ENCODE measurements around the gene ARMC6. TPM values are rescaled to one million over a fixed set of nuclear protein-coding genes. Genes with fewer than 3 reads are reported as not detected.

Gene ARMC6
- total RNA-seq, 1 donor from 2014 or later, result 27.0 TPM

DNA sequence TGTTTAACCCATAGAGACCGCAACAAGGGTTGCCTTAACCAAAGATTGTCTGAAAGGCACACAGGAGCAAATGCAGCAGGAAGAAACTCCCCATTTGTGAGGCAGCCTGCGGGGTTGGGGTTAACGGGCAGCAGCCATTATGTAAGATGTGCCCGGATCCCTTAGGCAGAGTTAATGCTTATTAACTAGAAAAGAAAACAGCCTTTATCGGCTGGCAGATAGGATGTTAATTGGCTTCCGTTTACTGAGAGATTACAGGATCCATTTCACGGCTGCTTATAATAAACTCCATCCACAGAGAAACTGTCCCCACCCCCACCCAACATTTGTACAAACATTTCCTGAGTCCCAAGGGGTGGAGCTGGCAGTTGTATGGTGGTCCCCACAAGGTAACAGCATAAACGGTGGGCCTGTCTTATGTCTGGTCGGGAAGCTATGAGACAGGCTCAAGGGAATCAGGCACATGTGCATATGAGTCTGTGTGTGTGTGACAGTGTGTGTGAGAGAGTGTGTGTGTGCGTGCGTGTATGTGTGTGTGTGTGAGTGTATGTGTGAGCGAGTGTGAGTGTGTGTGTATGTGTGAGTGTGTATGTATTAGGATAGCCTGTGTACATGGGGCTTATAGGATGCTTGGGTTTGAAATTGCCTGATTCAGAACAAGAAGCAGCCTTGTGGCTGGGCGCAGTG lies 40.9 kb downstream of the ARMC6 start:
- H3K36me3 Mint-ChIP-seq (ENCODE audit: unreplicated experiment), result peaks cover 2% of the 10 kb centered on the region

DNA sequence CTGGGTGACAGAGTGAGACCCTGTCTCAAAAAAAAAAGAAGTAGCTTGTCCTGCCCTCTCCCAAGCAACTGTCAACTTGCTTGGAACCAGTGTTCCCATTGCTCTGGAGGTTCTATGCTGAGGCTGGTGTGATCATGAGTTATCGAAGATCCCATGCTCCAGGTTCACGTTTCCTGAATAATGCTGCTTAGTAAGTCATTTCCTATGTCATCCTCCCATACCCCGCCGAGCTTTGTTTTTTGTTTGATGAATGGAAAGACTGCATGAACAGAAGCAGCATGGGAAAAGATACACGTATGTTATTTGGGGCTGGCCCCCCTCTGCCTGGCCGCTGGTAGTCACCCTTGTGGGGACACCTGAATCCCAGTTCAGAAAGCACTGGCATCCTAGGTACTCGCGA lies 41.7 kb downstream of the ARMC6 start:
- H3K27me3 Mint-ChIP-seq (ENCODE audit: unreplicated experiment), result no peaks in the 10 kb centered on the region
- H3K4me3 Mint-ChIP-seq (ENCODE audit: unreplicated experiment), result no peak overlapping the region
- peaks cover 2% of the 10 kb centered on the region for H3K36me3 Mint-ChIP-seq (ENCODE audit: unreplicated experiment)
- TF ChIP-seq, protein P1, sequence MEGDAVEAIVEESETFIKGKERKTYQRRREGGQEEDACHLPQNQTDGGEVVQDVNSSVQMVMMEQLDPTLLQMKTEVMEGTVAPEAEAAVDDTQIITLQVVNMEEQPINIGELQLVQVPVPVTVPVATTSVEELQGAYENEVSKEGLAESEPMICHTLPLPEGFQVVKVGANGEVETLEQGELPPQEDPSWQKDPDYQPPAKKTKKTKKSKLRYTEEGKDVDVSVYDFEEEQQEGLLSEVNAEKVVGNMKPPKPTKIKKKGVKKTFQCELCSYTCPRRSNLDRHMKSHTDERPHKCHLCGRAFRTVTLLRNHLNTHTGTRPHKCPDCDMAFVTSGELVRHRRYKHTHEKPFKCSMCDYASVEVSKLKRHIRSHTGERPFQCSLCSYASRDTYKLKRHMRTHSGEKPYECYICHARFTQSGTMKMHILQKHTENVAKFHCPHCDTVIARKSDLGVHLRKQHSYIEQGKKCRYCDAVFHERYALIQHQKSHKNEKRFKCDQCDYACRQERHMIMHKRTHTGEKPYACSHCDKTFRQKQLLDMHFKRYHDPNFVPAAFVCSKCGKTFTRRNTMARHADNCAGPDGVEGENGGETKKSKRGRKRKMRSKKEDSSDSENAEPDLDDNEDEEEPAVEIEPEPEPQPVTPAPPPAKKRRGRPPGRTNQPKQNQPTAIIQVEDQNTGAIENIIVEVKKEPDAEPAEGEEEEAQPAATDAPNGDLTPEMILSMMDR (IDR thresholded peaks at IDR 0.05), result no peak
- no peak for DNase-seq (ENCODE audit: extremely low spot score, unreplicated experiment)
- H3K4me1 Mint-ChIP-seq (ENCODE audit: unreplicated experiment), result no peaks in the 10 kb centered on the region
- H3K9me3 Mint-ChIP-seq (ENCODE audit: unreplicated experiment), result no peaks in the 10 kb centered on the region
- no peak overlapping the region for H3K27ac Mint-ChIP-seq (ENCODE audit: unreplicated experiment)

More for the DNA sequence above, 40.9 kb downstream of the ARMC6 start:
- Mint-ChIP-seq H3K27ac (ENCODE audit: unreplicated experiment) (no peak overlapping the region), H3K27me3 (ENCODE audit: unreplicated experiment) (no peaks in the 10 kb centered on the region), H3K9me3 (ENCODE audit: unreplicated experiment) (no peaks in the 10 kb centered on the region), H3K4me1 (ENCODE audit: unreplicated experiment) (no peaks in the 10 kb centered on the region), H3K4me3 (ENCODE audit: unreplicated experiment) (no peak overlapping the region)
- TF ChIP-seq, protein P1 (IDR thresholded peaks at IDR 0.05), result no peak
- no peak for DNase-seq (ENCODE audit: extremely low spot score, unreplicated experiment)

DNA sequence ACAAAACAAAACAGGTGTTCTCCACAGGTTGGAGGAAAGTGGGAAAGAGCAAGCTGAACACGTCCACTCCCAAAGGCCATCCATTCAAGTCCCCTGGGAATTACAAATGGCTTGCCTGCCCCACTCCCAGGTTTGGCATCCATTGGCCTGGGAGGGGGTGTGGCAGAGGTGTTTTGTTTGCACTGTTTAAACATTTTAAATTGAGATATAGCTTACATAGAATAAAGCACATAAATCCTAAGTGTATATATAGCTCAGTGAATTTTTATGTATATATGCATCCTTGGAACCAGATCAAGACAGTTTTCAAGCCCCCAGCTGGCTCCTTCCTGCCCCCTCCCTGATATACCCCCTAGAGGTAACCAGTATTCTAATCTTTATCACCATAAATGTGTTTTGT lies 43.1 kb downstream of the ARMC6 start:
- H3K9me3 Mint-ChIP-seq (ENCODE audit: unreplicated experiment), result no peaks in the 10 kb centered on the region
- H3K4me1 Mint-ChIP-seq (ENCODE audit: unreplicated experiment), result no peaks in the 10 kb centered on the region
- DNase-seq (ENCODE audit: extremely low spot score, unreplicated experiment), result no peak
- TF ChIP-seq, protein P1 (IDR thresholded peaks at IDR 0.05), result no peak
- H3K4me3 Mint-ChIP-seq (ENCODE audit: unreplicated experiment), result no peak overlapping the region
- no peak overlapping the region for H3K27ac Mint-ChIP-seq (ENCODE audit: unreplicated experiment)
- H3K27me3 Mint-ChIP-seq (ENCODE audit: unreplicated experiment), result no peaks in the 10 kb centered on the region
- H3K36me3 Mint-ChIP-seq (ENCODE audit: unreplicated experiment), result peaks cover 2% of the 10 kb centered on the region

DNA sequence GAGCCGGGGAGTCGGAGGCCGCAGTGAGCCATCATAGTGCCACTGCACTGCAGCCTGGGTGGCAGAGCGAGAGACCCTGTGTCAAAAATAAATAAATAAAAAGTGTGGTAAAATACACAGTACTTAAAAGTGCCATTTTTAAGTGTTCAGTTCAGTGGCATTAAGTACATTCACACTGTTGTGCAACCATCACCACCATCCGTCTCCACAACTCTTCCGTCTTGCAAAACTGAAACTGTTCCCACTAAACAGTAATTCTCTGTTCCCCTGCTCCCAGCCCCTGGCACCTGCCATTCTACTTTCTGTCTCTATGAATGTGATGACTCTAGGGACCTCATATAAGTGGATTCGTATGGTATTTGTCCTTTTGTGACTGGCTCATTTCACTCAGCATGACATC lies 43.7 kb downstream of the ARMC6 start:
- TF ChIP-seq, protein P1 (IDR thresholded peaks at IDR 0.05), result no peak
- Mint-ChIP-seq H3K27ac (ENCODE audit: unreplicated experiment) (no peak overlapping the region), H3K9me3 (ENCODE audit: unreplicated experiment) (no peaks in the 10 kb centered on the region), H3K4me1 (ENCODE audit: unreplicated experiment) (no peaks in the 10 kb centered on the region), H3K4me3 (ENCODE audit: unreplicated experiment) (no peak overlapping the region), H3K27me3 (ENCODE audit: unreplicated experiment) (no peaks in the 10 kb centered on the region), H3K36me3 (ENCODE audit: unreplicated experiment) (peaks cover 2% of the 10 kb centered on the region)
- no peak for DNase-seq (ENCODE audit: extremely low spot score, unreplicated experiment)

DNA sequence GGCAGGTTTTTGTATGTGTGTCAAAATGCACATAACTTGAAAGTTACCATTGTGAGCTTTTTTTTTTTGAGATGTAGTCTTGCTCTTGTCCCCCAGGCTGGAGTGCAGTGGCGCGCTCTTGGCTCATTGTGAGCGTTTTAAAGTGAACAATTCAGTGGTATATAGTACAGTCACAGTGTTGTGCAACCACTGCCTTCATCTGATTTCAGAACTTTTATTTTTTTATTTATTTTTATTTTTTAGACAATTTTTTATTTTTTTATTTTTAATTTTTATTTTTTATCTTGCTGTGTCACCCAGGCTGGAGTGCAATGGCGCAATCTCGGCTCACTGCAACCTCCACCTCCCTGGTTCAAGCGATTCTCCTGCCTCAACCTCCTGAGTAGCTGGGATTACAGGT lies 45.4 kb downstream of the ARMC6 start:
- H3K27me3 Mint-ChIP-seq (ENCODE audit: unreplicated experiment), result no peaks in the 10 kb centered on the region
- TF ChIP-seq, protein P1 (IDR thresholded peaks at IDR 0.05), result no peak

More for the DNA sequence above, 45.4 kb downstream of the ARMC6 start:
- no peak for DNase-seq (ENCODE audit: extremely low spot score, unreplicated experiment)
- Mint-ChIP-seq H3K4me1 (ENCODE audit: unreplicated experiment) (no peaks in the 10 kb centered on the region), H3K9me3 (ENCODE audit: unreplicated experiment) (no peaks in the 10 kb centered on the region), H3K27ac (ENCODE audit: unreplicated experiment) (no peak overlapping the region), H3K4me3 (ENCODE audit: unreplicated experiment) (no peak overlapping the region), H3K36me3 (ENCODE audit: unreplicated experiment) (no peaks in the 10 kb centered on the region)
